Caco-2 (cell line): ENCODE data around the gene VSX1. TPM values are rescaled to one million over a fixed set of nuclear protein-coding genes. Genes with fewer than 3 reads are reported as not detected.

ENCODE experiments used
- BruUV-seq: library from RNA; stranded (reverse); fragments of 400-500 nt; replicated peaks from 2 replicates; lab custom pipeline; 2021; lab: Mats Ljungman, UMichigan
- CTCF ChIA-PET: fragments of 300-600 bp; sonication (Branson Sonifier 250); formaldehyde crosslinking; loops from one replicate; lab custom pipeline; 2022; ENCODE audit warnings: antibody characterized with exemption; lab: Charles Lee
- POLR2A ChIA-PET: fragments of 300-600 bp; sonication (Branson Sonifier 250); formaldehyde crosslinking; loops from one replicate; lab custom pipeline; 2022; ENCODE audit warnings: antibody characterized with exemption; lab: Charles Lee
- DNase-seq, 2 experiments: peaks; one replicate each; pipeline versions ENCODE4 v3.0.0 to v3.0.0-alpha.2; 2020 to 2022
- H3K27me3 ChIP-seq: replicated peaks from 2 replicates; pipeline ENCODE4 v1.6.0; 2011; ENCODE audit warnings: low read length; ENCODE audit not compliant: control insufficient read depth, insufficient read depth
- H3K36me3 ChIP-seq: 2 replicates; pipeline ENCODE4 v1.5.1; 2011; ENCODE audit warnings: low read length; ENCODE audit not compliant: control insufficient read depth, insufficient read depth
- H3K4me1 ChIP-seq: fragments of 250-450 bp; sonication (Bioruptor Pico); 2 replicates; pipeline ENCODE4 v1.5.1; 2020; ENCODE audit warnings: mild to moderate bottlenecking
- H3K4me3 ChIP-seq: 2 replicates; pipeline ENCODE4 v1.5.1; 2011; ENCODE audit warnings: low read depth, mild to moderate bottlenecking, control low read depth, low read length
- H3K9me3 ChIP-seq: fragments of 250-450 bp; sonication (Bioruptor Pico); 2 replicates; pipeline ENCODE4 v1.5.1; 2020; ENCODE audit warnings: mild to moderate bottlenecking, moderate library complexity
- H3K27ac Mint-ChIP-seq: one replicate; pipeline ENCODE4 v1.8.0; 2022; ENCODE audit warnings: mixed read lengths; ENCODE audit not compliant: unreplicated experiment
- H3K27me3 Mint-ChIP-seq: one replicate; pipeline ENCODE4 v1.8.0; 2022; ENCODE audit warnings: mixed read lengths; ENCODE audit not compliant: insufficient read depth, unreplicated experiment
- H3K36me3 Mint-ChIP-seq: one replicate; pipeline ENCODE4 v1.8.0; 2022; ENCODE audit warnings: mild to moderate bottlenecking, mixed read lengths; ENCODE audit not compliant: insufficient read depth, unreplicated experiment
- H3K4me1 Mint-ChIP-seq: one replicate; pipeline ENCODE4 v1.8.0; 2022; ENCODE audit warnings: low read depth, mixed read lengths; ENCODE audit not compliant: unreplicated experiment
- H3K4me3 Mint-ChIP-seq: one replicate; pipeline ENCODE4 v1.8.0; 2022; ENCODE audit warnings: mild to moderate bottlenecking, moderate library complexity, mixed read lengths; ENCODE audit not compliant: unreplicated experiment
- H3K9me3 Mint-ChIP-seq: one replicate; pipeline ENCODE4 v1.8.0; 2022; ENCODE audit warnings: mixed read lengths; ENCODE audit not compliant: unreplicated experiment
- intact Hi-C: fragments of 100-400 bp; cut with micrococcal nuclease; formaldehyde crosslinking; loops from one replicate; pipeline ENCODE4 v1.10.0; 2022; ENCODE audit not compliant: unreplicated experiment
- total RNA-seq: library from RNA; stranded (reverse); gene quantifications from 2 replicates; pipeline ENCODE4 v1.2.3, GENCODE V29; 2022
- TF ChIP-seq, protein P1 (sequence below), 2 experiments: fragments of 200-600 bp in 1 of 2; IDR thresholded peaks; 1 replicate in 1 of 2; 2 replicates in 1 of 2; pipeline versions ENCODE4 v1.5.1 to v1.8.0; 2011 to 2022; ENCODE audit warnings: antibody characterized with exemption in 1 of 2, control low read depth in 1 of 2, inconsistent platforms in 1 of 2, low read depth in 1 of 2, low read length in 1 of 2, mild to moderate bottlenecking in 1 of 2, moderate library complexity in 1 of 2; ENCODE audit not compliant: insufficient read depth in 1 of 2, severe bottlenecking in 1 of 2, unreplicated experiment in 1 of 2

Gene VSX1
- total RNA-seq, 1 experiment from 2014 or later, result not detected

DNA sequence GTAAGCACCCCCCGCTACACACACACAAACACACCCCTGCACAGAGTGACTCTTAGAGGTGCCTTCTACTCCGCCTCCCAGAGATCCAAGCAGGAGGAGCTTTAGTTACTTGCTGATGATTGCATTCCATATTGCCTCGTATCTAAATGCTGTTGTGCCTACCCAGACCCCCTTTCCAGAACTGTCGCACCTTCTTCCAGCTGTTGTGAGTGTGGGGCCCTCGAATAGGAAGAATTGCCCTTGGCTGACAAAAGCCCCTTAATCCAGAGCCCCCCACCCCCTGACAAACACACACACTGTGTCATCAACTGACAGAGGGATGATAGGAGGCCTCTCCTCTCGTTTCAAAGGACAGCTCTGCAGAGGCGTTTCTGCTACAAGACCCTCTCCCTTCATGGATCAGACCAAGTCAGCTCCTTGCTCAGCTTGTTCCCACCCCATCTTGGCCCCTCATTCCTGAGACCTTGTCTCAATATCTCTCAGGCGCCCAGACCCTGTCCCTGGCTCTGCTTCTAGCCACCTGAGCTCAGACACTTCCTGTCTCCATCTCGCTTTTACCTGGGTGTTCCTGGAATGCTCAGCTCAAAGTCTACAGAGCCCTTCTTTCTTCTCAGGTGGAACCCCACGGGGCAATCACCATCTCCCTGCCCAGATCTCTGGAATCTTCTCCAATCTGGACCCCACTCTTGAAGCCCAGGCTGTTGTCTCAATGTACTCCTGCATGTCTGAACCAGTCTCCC, 4.0 kb upstream of the VSX1 start:
- intact Hi-C loops, result no loop called here
- Histone ChIP-seq H3K4me1 (no peaks in the 10 kb centered on the region), H3K27me3 (no peaks in the 10 kb centered on the region), H3K4me3 (no peak overlapping the region), H3K9me3 (peaks cover 14% of the 10 kb centered on the region; the same call in 1 of the 2 replicates), H3K36me3 (no peaks in the 10 kb centered on the region)
- BruUV-seq, result no TSS peak
- ChIA-PET CTCF (no interaction called here), POLR2A (no interaction called here)
- Mint-ChIP-seq H3K36me3 (no peaks in the 10 kb centered on the region), H3K4me1 (no peaks in the 10 kb centered on the region), H3K4me3 (no peak overlapping the region), H3K27me3 (no peaks in the 10 kb centered on the region), H3K27ac (no peak overlapping the region), H3K9me3 (no peaks in the 10 kb centered on the region)
- no peak for DNase-seq
- TF ChIP-seq, protein P1, sequence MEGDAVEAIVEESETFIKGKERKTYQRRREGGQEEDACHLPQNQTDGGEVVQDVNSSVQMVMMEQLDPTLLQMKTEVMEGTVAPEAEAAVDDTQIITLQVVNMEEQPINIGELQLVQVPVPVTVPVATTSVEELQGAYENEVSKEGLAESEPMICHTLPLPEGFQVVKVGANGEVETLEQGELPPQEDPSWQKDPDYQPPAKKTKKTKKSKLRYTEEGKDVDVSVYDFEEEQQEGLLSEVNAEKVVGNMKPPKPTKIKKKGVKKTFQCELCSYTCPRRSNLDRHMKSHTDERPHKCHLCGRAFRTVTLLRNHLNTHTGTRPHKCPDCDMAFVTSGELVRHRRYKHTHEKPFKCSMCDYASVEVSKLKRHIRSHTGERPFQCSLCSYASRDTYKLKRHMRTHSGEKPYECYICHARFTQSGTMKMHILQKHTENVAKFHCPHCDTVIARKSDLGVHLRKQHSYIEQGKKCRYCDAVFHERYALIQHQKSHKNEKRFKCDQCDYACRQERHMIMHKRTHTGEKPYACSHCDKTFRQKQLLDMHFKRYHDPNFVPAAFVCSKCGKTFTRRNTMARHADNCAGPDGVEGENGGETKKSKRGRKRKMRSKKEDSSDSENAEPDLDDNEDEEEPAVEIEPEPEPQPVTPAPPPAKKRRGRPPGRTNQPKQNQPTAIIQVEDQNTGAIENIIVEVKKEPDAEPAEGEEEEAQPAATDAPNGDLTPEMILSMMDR (IDR thresholded peaks at IDR 0.05; ENCODE audit: insufficient read depth in 1 of 2, low read depth in 1 of 2, low read length in 1 of 2, severe bottlenecking in 1 of 2, unreplicated experiment in 1 of 2), result no peak

DNA sequence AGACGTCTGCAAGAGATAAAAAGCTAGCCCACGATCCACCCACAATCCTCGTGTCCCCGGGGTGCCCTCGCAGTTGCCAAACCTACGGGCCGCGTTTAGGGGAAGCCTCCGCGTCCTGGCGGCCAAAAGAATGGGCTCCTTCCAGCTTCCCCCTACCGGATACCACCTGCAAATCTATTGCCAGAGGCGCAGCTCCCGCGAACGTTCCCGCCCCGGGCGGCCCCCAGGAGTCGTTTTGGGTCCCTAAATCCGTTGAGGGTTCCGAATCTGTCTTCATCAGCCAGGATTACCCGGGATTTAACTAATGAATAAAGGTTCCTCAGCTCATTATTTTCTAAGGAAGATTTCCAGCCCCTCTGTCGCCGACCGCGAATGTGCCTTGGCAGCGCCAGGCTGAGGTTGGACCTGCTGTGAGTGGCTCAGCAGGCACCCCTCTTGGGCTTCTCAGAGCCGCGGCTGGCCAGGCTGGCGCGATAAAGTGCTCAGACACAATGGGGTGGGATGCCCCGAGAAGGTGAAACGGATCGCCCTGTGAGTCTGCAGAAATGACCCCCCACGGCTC, 2.8 kb upstream of the VSX1 start:
- Histone ChIP-seq H3K4me3 (no peak overlapping the region), H3K4me1 (no peaks in the 10 kb centered on the region), H3K36me3 (no peaks in the 10 kb centered on the region), H3K27me3 (no peaks in the 10 kb centered on the region), H3K9me3 (peaks cover 14% of the 10 kb centered on the region; the same call in 1 of the 2 replicates)
- TF ChIP-seq, protein P1 (IDR thresholded peaks at IDR 0.05; ENCODE audit: insufficient read depth in 1 of 2, low read depth in 1 of 2, low read length in 1 of 2, severe bottlenecking in 1 of 2, unreplicated experiment in 1 of 2), result no peak
- no TSS peak for BruUV-seq
- POLR2A ChIA-PET, result no interaction called here
- Mint-ChIP-seq H3K27me3 (no peaks in the 10 kb centered on the region), H3K4me1 (no peaks in the 10 kb centered on the region), H3K4me3 (no peak overlapping the region), H3K9me3 (no peaks in the 10 kb centered on the region), H3K36me3 (no peaks in the 10 kb centered on the region), H3K27ac (no peak overlapping the region)
- intact Hi-C loops, result no loop called here
- CTCF ChIA-PET, result no interaction called here
- DNase-seq, result no peak

DNA sequence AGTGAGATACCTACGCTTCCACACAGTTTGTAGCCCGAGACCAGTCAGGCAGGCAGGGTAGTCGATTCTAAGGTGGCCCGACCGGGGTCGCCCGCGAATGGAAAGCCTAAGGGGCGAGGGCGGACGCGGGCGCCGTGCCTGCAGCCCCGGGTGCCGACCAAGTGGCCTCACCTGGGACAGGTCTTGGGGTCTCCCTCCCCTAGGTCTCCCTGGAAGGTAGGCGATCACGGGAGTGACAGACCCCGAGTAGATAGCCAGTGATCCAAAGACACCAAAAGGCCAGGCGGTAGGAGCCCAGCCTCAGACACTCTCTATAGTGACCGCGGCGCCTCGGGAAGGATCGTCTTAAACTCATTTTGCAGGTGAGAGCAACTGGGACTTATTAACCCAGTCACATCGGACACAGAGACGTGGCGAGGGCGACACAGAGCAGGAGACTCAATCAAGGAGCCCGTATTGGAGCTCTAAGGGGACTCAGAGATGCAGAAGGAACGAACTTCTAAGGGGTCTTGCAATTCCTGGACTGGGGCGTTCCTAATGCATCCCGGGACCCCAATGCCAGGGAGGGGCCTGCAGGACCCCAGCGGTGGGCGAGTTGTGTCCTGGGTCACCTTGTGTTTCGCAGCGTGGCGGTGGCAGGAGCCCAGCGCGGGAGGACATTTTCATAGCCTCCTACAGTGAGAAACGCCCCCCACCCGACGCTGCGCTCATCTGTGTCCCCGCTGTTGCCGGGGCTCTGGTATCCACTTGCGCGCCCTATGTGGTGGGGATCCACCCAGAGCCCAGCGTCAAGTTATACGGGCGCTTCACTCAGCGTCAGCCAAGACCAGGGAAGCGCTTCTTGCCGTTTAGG, 2.1 kb upstream of the VSX1 start:
- no peaks in the 10 kb centered on the region for H3K27me3 Mint-ChIP-seq
- H3K4me1 Mint-ChIP-seq, result no peaks in the 10 kb centered on the region
- intact Hi-C loops, result no loop called here

More for the DNA sequence above, 2.1 kb upstream of the VSX1 start:
- no TSS peak for BruUV-seq
- H3K36me3 ChIP-seq, result no peaks in the 10 kb centered on the region
- POLR2A ChIA-PET, result no interaction called here
- H3K9me3 Mint-ChIP-seq, result no peaks in the 10 kb centered on the region
- H3K27ac Mint-ChIP-seq, result no peak overlapping the region
- peaks cover 14% of the 10 kb centered on the region; the same call in 1 of the 2 replicates for H3K9me3 ChIP-seq
- no peaks in the 10 kb centered on the region for H3K27me3 ChIP-seq
- H3K4me3 Mint-ChIP-seq, result no peak overlapping the region
- no peak for DNase-seq
- H3K36me3 Mint-ChIP-seq, result no peaks in the 10 kb centered on the region
- H3K4me3 ChIP-seq, result no peak overlapping the region
- H3K4me1 ChIP-seq, result no peaks in the 10 kb centered on the region
- CTCF ChIA-PET, result no interaction called here
- TF ChIP-seq, protein P1 (IDR thresholded peaks at IDR 0.05; ENCODE audit: insufficient read depth in 1 of 2, low read depth in 1 of 2, low read length in 1 of 2, severe bottlenecking in 1 of 2, unreplicated experiment in 1 of 2), result no peak
